ENCODE data around the gene BDKRB2. TPM values are rescaled to one million over a fixed set of nuclear protein-coding genes. Genes with fewer than 3 reads are reported as not detected.

BDKRB2 gene
- total RNA-seq, 1 donor from 2014 or later = 0.29 TPM

DNA sequence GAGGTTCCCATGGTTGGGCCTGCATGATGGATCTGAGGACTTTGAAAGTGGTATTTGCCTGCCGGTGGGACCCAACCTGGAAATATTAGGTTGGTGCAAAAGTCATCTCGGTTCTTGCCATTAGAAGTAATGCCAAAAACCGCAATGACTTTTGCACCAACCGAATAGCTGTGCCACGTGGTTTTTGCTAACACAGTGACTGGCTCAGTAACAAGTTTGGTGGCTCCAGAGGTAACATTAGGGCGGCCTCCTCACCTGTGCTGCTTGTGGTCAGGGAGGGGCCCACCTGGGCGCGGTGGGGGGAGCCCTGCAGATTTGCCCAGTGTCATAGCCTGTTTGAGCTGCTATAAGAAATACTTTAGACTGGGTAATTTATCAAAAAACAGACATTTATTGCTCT is 1.8 kb downstream of the BDKRB2 start:
- TF ChIP-seq, protein P1, sequence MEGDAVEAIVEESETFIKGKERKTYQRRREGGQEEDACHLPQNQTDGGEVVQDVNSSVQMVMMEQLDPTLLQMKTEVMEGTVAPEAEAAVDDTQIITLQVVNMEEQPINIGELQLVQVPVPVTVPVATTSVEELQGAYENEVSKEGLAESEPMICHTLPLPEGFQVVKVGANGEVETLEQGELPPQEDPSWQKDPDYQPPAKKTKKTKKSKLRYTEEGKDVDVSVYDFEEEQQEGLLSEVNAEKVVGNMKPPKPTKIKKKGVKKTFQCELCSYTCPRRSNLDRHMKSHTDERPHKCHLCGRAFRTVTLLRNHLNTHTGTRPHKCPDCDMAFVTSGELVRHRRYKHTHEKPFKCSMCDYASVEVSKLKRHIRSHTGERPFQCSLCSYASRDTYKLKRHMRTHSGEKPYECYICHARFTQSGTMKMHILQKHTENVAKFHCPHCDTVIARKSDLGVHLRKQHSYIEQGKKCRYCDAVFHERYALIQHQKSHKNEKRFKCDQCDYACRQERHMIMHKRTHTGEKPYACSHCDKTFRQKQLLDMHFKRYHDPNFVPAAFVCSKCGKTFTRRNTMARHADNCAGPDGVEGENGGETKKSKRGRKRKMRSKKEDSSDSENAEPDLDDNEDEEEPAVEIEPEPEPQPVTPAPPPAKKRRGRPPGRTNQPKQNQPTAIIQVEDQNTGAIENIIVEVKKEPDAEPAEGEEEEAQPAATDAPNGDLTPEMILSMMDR (conservative IDR thresholded peaks at IDR 0.05; ENCODE audit: low read depth, low read length) = no peak
- no peak for DNase-seq (ENCODE audit: low read depth)
- H3K4me3 ChIP-seq (ENCODE audit: low read depth, low read length) = no peak overlapping the region

DNA sequence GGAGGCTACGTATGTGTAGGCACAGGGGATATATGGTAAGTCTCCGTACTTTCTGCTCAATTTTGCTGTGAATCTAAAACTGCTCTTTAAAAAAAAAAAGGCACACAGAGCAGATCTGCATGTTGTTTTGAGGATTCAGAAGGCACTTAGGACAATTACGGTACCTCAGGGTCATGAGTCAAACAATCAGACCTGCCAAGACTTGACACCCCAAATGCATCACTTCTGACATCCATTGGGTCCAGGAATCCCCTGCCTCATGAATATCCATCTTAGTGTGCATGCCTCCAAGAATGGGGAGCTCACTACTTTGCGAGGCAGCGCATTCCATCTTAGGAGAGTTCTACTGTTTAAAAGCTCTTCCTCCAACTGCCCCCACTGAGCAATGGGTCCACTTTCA is 3.0 kb downstream of the BDKRB2 start:
- no peak overlapping the region for H3K4me3 ChIP-seq (ENCODE audit: low read depth, low read length)
- TF ChIP-seq, protein P1 (conservative IDR thresholded peaks at IDR 0.05; ENCODE audit: low read depth, low read length) = no peak
- DNase-seq (ENCODE audit: low read depth) = no peak

DNA sequence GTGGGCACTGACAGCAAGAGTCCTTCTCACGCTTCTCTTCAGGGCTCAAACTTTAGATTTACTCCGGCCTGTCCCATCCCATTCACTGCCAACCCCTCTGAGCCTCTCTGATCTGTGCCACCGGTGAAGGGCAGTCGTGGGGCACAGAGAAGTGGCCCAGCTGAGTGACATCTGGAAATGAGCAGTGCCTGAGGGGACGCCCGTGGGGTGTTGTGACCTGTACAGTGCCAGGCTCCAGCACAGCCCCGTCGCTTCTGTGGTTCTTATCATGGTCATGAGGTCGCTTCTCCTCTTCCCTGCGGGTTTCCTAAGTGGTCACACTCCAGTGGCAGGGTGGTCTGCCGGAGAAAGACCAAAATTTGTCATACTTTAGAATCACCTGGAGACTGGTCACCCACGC is 4.1 kb downstream of the BDKRB2 start:
- no peak for DNase-seq (ENCODE audit: low read depth)
- TF ChIP-seq, protein P1 (conservative IDR thresholded peaks at IDR 0.05; ENCODE audit: low read depth, low read length) = no peak
- H3K4me3 ChIP-seq (ENCODE audit: low read depth, low read length) = no peak overlapping the region

DNA sequence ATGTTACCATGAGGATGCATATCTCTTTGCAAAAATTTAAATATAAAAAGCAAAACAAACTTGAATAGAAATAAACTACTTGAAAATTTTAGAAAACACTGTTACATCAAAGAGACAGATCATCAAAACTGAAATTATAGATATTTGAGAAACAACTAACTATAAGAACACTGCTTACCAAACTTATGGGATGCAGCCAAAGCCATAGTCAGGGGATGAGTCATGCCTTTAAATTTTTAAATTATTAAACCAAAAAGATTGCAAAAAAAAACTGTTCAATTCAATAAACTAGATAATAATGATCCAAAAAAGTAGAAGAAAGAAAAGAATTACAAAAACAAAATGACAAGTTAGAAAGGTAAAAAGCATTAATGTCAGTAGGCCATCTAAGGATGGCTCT is 7.5 kb downstream of the BDKRB2 start:
- H3K4me3 ChIP-seq (ENCODE audit: low read depth, low read length) = no peak overlapping the region
- DNase-seq (ENCODE audit: low read depth) = no peak
- TF ChIP-seq, protein P1 (conservative IDR thresholded peaks at IDR 0.05; ENCODE audit: low read depth, low read length) = no peak

DNA sequence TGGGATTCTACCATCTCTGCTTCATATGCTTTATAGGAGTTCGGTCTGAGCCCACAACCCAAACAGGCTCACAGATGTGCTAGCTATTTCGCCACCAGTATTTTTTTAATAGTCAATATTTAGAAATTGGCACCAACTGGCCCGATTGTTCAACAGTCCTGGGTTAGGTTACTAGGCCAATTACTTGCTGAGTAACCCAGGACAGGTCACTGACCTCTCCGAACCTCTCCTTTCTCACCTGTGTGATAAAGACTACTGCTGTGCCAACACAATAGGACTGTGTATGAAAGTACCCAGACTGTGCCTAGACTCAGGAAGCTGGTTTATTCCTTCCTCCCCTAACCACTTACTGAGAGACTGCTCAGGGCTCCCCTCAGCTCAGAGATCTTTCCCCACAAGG is 8.3 kb downstream of the BDKRB2 start:
- H3K4me3 ChIP-seq (ENCODE audit: low read depth, low read length) = no peak overlapping the region
- DNase-seq (ENCODE audit: low read depth) = no peak

DNA sequence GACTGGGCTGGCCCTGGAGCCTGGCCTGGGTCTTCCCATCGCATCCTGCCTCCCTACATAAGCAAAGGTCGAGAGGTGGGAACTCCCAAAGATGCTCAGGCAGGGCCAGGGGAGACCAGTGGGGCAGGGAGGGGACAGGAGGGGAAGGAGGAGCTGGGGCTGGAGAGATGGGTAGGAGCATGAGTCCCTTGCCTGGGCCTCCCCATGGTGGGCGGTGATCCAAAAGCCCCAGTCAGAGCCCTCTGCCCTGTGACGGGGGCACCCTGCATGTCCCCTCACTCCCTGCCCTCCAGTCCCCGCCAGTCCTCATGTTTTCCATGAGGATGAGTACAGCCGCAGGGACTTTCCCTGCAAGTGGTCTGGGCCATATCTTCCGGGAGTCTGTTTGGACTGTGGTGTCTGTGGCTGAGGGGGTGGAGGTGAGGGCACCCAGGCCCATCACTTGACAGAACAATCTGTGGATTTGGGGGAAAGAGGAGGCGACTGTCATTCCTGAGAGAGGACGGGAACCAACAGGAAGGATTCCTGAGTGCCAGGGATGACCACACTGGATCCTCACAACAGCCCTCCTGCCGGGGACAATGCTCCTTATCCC is 9.3 kb downstream of the BDKRB2 start:
- no peak for DNase-seq (ENCODE audit: low read depth)
- TF ChIP-seq, protein P1 (conservative IDR thresholded peaks at IDR 0.05; ENCODE audit: low read depth, low read length) = no peak
- no peak overlapping the region for H3K4me3 ChIP-seq (ENCODE audit: low read depth, low read length)

More for the DNA sequence above, 8.3 kb downstream of the BDKRB2 start:
- TF ChIP-seq, protein P1 (conservative IDR thresholded peaks at IDR 0.05; ENCODE audit: low read depth, low read length) = no peak

DNA sequence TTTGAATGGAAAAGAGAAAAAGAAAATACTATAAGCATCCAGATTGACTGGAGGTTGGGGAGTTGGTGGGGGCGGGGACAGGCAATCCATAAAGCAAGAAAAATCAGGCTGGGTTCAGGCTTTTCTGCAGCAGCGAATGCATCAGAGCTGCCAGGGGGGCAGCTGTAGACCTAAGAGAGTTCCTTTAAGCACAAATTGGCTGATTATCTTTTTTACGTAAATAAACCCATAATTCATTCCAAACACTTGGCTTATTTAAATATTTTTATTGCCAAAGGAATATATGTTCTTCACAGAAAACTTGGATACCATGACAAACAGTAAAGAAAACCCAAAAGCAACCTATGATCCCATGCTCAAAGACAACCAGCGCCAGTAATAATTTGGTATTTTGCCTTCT is 10.2 kb downstream of the BDKRB2 start:
- TF ChIP-seq, protein P1 (conservative IDR thresholded peaks at IDR 0.05; ENCODE audit: low read depth, low read length) = no peak

More for the DNA sequence above, 10.2 kb downstream of the BDKRB2 start:
- DNase-seq (ENCODE audit: low read depth) = no peak
- no peak overlapping the region for H3K4me3 ChIP-seq (ENCODE audit: low read depth, low read length)
